Stimulated activated CD8-positive, alpha-beta memory T cell treated with anti-CD3 and anti-CD28 coated beads, Interleukin-15, amount 100 ng/mL, for 48 hours (primary cell): ENCODE measurements around the gene SLC27A4.

Experiments used
- DNase-seq, 2 donors: peaks; one replicate each; pipeline ENCODE4 v3.0.0-alpha.2; 2020; ENCODE audit warnings: low read depth in 2 of 2

SLC27A4 gene

GRCh38 chr9:128339761-128340690, at the start of gene SLC27A4:
Gene SLC27A4 (plus strand): TSS chr9:128340527. CDS start chr9:128343133, 2,606 bp downstream.
- DNase-seq: peak; percentile 72 to 73

GRCh38 chr9:128292009-128292408, 48.3 kb upstream of the SLC27A4 start:
- no peak for DNase-seq

- DNase-seq: no peak
Observed at GRCh38 chr9:128293091-128293490, 47.2 kb upstream of the SLC27A4 start.

GRCh38 chr9:128294142-128294541, 46.2 kb upstream of the SLC27A4 start:
- no peak for DNase-seq

GRCh38 chr9:128296340-128297220, 43.7 kb upstream of the SLC27A4 start:
- no peak for DNase-seq

GRCh38 chr9:128297221-128297773, 43.0 kb upstream of the SLC27A4 start:
- DNase-seq: no peak

GRCh38 chr9:128298535-128299482, 41.5 kb upstream of the SLC27A4 start:
- DNase-seq: no peak

- no peak for DNase-seq
Observed at GRCh38 chr9:128304136-128304970, 36.0 kb upstream of the SLC27A4 start.

- DNase-seq: no peak
Observed at GRCh38 chr9:128304971-128305288, 35.4 kb upstream of the SLC27A4 start.

- DNase-seq: no peak
Observed at GRCh38 chr9:128309551-128309950, 30.8 kb upstream of the SLC27A4 start.

- DNase-seq: no peak
Observed at GRCh38 chr9:128310461-128310860, 29.9 kb upstream of the SLC27A4 start.

GRCh38 chr9:128314697-128315096, 25.6 kb upstream of the SLC27A4 start:
- no peak for DNase-seq

GRCh38 chr9:128316421-128316820, 23.9 kb upstream of the SLC27A4 start:
- no peak for DNase-seq

GRCh38 chr9:128317629-128318028, 22.7 kb upstream of the SLC27A4 start:
- no peak for DNase-seq

GRCh38 chr9:128321343-128321742, 19.0 kb upstream of the SLC27A4 start:
- DNase-seq: no peak

GRCh38 chr9:128321879-128322403, 18.4 kb upstream of the SLC27A4 start:
- no peak for DNase-seq

GRCh38 chr9:128322404-128323211, 17.7 kb upstream of the SLC27A4 start, which contains the start of the genes COQ4 and TRUB2:
Gene COQ4 (plus strand): TSS chr9:128322839. CDS start chr9:128322859, 20 bp downstream.
Gene TRUB2 (minus strand): TSS chr9:128322447. CDS start chr9:128322408, 39 bp downstream.
- peak; percentile 86 to 88 for DNase-seq

GRCh38 chr9:128323212-128323730, 17.1 kb upstream of the SLC27A4 start:
- no peak for DNase-seq

- DNase-seq: no peak
Observed at GRCh38 chr9:128323791-128324190, 16.5 kb upstream of the SLC27A4 start.
